Measurements from ENCODE around the gene UBE2L3. TPM values are rescaled to one million over a fixed set of nuclear protein-coding genes. Genes with fewer than 3 reads are reported as not detected.

Gene UBE2L3
- total and polyA plus RNA-seq, 2 experiments from 2014 or later, result 56.3 to 118 TPM

DNA sequence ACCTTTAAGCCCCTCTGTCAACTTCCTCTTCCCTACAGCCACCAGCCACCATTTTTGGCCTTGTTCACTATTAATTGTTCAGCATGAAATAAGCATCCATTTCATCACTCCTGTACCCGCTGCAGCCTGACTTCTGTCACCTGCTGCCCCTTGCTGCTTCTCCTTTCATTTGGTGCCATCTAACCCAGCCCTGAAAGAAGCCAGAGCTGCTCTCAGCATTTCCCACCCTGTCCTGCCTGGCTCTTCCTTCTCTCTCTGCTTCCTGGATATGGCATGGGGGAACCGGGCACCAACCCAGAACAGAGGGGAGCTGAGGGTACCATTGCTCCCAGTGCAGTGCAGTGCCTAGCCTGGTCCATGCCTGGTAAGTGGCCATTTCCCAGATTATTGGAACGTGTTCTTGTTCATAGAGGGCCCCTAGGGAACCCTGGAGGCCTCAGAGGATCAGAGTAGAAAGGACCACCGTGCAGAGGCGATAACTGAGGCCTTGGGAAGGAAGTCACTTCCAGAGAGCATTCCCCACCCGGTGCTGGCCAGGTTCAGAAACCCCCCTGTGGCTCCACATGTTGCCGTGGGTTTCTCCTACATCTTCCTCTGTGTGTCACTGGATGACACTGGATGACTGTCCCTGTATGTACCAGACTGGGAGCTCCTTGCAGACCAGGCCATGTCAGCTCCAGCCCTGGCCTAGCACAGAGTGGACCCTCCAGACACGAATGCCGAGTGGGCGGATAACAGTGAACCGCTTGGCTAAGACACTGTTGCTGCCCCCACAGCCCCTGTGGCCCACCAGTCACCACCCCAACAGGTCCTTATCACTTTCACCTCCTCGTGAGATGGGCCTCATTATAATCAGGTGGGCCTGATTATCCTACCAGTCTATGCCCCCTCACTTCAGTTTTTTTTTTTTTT lies 57.6 kb downstream of the UBE2L3 start:
- DNase-seq (ENCODE audit: low read depth in 1 of 2, low spot score in 1 of 2), result no peak
- Histone ChIP-seq H3K4me1 (ENCODE audit: low read depth) (peaks cover 10% of the 10 kb centered on the region), H3K27ac (peak overlapping the region; percentile 80), H3K27me3 (no peaks in the 10 kb centered on the region), H3K4me3 (no peak overlapping the region), H3K9me3 (ENCODE audit: low read depth) (no peaks in the 10 kb centered on the region), H3K36me3 (peaks cover 7% of the 10 kb centered on the region)
- TF ChIP-seq, protein P1, sequence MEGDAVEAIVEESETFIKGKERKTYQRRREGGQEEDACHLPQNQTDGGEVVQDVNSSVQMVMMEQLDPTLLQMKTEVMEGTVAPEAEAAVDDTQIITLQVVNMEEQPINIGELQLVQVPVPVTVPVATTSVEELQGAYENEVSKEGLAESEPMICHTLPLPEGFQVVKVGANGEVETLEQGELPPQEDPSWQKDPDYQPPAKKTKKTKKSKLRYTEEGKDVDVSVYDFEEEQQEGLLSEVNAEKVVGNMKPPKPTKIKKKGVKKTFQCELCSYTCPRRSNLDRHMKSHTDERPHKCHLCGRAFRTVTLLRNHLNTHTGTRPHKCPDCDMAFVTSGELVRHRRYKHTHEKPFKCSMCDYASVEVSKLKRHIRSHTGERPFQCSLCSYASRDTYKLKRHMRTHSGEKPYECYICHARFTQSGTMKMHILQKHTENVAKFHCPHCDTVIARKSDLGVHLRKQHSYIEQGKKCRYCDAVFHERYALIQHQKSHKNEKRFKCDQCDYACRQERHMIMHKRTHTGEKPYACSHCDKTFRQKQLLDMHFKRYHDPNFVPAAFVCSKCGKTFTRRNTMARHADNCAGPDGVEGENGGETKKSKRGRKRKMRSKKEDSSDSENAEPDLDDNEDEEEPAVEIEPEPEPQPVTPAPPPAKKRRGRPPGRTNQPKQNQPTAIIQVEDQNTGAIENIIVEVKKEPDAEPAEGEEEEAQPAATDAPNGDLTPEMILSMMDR (IDR thresholded peaks at IDR 0.05; ENCODE audit: low read depth, low read length), result no peak

DNA sequence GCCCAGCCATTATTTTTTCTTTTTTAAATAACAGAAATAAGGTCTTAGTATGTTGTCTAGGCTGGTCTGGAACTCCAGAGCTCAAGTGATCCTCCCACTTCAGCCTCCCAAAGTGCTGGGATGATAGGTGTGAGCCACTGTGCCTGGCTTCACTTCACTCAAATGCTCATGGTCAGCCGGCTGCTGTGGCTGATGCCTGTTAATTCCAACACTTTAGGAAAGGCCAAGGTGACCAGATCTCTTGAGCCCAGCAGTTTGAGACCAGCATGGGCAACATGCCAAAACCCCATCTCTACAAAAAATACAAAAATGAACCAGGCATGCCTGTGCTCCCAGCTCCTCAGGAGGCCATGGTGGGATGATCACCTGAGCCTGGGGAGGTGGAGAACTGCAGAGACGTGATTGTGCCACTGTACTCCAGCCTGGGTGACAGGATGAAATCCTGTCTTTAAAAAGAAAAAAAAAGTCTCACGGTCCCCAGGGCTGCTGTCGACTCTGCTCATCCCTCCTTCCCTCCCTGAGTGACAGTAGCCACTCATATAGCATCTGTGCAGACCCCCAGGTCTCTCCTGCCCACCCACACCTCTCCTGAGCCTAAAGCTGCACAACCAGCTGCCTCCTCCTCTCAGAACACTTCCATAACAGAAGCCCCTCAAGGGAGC lies 58.7 kb downstream of the UBE2L3 start:
- Histone ChIP-seq H3K9me3 (ENCODE audit: low read depth) (no peaks in the 10 kb centered on the region), H3K4me3 (no peak overlapping the region), H3K27me3 (no peaks in the 10 kb centered on the region), H3K4me1 (ENCODE audit: low read depth) (peaks cover 10% of the 10 kb centered on the region), H3K27ac (no peak overlapping the region), H3K36me3 (peaks cover 7% of the 10 kb centered on the region)
- TF ChIP-seq, protein P1 (IDR thresholded peaks at IDR 0.05; ENCODE audit: low read depth, low read length), result no peak
- no peak for DNase-seq (ENCODE audit: low read depth in 1 of 2, low spot score in 1 of 2)

DNA sequence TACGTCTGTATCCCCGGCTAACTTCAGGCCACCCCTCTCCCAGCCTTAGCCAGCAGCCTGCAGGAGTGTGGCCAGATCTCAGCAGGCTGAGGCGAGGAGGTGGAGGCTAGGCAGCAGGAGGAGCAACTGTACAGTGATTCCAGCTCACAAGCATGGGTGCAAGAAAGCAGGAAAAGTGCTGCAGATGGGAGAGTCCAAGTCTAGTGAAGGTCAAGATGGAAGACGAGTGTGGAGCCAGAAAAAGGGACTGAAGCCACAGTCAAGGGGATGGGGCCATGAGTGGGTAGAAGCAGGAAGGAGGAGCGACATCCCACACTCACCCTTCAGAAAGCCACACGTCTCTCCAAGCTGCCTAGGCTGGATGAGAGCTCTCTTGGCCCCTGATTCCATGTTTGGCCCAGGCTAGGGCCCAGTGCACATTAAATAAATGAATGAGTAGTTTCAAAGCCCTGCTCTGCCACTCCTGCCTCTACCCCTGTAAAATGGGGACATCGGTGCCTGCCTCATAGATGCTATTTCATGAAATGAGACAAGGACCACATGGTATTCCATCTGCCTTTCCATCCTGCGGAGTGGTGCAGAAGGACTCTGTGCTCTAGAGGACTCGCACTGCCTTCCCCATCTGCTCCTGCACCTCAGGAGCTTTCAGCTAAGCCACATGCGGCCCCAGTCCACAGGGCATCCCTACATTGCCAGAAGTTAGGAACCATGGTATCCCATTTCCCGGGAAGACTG lies 59.4 kb downstream of the UBE2L3 start:
- TF ChIP-seq, protein P1 (IDR thresholded peaks at IDR 0.05; ENCODE audit: low read depth, low read length), result no peak
- H3K9me3 ChIP-seq (ENCODE audit: low read depth), result no peaks in the 10 kb centered on the region
- no peaks in the 10 kb centered on the region for H3K27me3 ChIP-seq
- H3K4me3 ChIP-seq, result no peak overlapping the region
- H3K36me3 ChIP-seq, result peaks cover 7% of the 10 kb centered on the region
- DNase-seq (ENCODE audit: low read depth in 1 of 2, low spot score in 1 of 2), result no peak
- peaks cover 10% of the 10 kb centered on the region for H3K4me1 ChIP-seq (ENCODE audit: low read depth)
- no peak overlapping the region for H3K27ac ChIP-seq

DNA sequence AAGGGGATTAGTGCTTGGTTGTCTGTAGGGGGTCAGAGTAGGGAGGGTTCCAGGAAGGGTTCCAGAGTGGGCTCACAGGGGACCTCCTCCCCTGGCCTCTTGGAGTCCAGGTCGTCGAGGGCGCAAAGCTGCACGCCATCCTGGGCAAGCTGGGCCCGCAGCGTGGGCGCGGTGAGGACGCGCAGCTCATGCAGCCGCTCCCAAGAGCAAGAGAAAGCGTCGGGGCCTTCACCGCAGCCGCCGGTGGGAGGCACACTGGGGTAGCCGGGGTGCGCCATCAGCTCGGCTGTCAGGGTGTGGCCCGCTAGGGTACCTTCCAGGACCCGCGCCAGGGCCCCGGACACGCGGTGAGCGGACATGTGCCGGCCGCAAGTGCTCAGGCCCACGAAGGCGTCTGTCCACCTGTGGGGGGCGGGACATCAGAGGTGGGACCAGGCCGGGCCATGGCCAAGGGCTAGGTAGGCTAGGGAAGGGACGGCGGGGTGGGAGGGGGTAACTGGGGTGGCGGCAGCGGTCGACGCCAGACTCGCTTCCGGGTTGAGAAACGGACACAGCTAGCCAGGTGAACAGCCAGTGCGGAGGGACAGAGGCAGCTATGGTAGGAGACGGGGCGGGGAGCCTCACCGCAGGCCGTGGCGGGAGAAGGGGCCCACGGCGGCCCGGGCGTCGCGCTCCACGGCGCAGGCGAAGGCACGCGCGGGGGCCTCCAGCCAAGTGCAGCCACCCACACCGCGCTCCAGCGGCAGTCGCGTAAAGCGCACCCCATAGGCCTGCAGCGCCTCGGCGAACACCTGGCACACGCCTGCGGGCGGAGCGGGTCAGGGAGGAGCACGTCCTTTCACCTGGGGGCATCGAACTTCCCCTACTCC lies 61.1 kb downstream of the UBE2L3 start:
- no peaks in the 10 kb centered on the region for H3K27me3 ChIP-seq
- H3K36me3 ChIP-seq, result no peaks in the 10 kb centered on the region
- TF ChIP-seq, protein P1 (IDR thresholded peaks at IDR 0.05; ENCODE audit: low read depth, low read length), result no peak
- no peak overlapping the region for H3K27ac ChIP-seq
- no peaks in the 10 kb centered on the region for H3K4me1 ChIP-seq (ENCODE audit: low read depth)
- H3K4me3 ChIP-seq, result peak overlapping the region; percentile 72
- H3K9me3 ChIP-seq (ENCODE audit: low read depth), result no peaks in the 10 kb centered on the region
- DNase-seq (ENCODE audit: low read depth in 1 of 2, low spot score in 1 of 2), result no peak
